Astrocyte (in vitro differentiated cells and primary cell): ENCODE measurements around the gene ABCF3. TPM values are rescaled to one million over a fixed set of nuclear protein-coding genes. Genes with fewer than 3 reads are reported as not detected.

Experiments used
- DNase-seq: peaks from one replicate; pipeline ENCODE4 v3.0.0-alpha.2; 2010; ENCODE audit warnings: low read depth
- FAIRE-seq: peaks from 2 replicates; lab custom pipeline; 2011; peaks lifted over from hg19 to GRCh38; lab: Jason Lieb, UNC
- H2AFZ ChIP-seq: 2 replicates; pipeline ENCODE4 v1.6.0; 2012; ENCODE audit warnings: low read depth, low read length, inconsistent platforms
- H3K27ac ChIP-seq: 2 replicates; pipeline ENCODE4 v1.5.1; 2011; ENCODE audit warnings: low read depth, low read length, inconsistent platforms
- H3K27me3 ChIP-seq: 2 replicates; pipeline ENCODE4 v1.6.0; 2011; ENCODE audit warnings: low read length, inconsistent platforms; ENCODE audit not compliant: insufficient read depth
- H3K36me3 ChIP-seq: 2 replicates; pipeline ENCODE4 v1.5.1; 2011; ENCODE audit warnings: low read length, inconsistent platforms; ENCODE audit not compliant: insufficient read depth
- H3K4me1 ChIP-seq: 2 replicates; pipeline ENCODE4 v1.5.1; 2011; ENCODE audit warnings: low read length, inconsistent platforms; ENCODE audit not compliant: insufficient read depth
- H3K4me2 ChIP-seq: 2 replicates; pipeline ENCODE4 v1.6.0; 2012; ENCODE audit warnings: low read length, inconsistent platforms
- H3K4me3 ChIP-seq: 2 replicates; pipeline ENCODE4 v1.5.1; 2011; ENCODE audit warnings: low read depth, mild to moderate bottlenecking, low read length, inconsistent platforms; ENCODE audit not compliant: insufficient read depth
- H3K79me2 ChIP-seq: 2 replicates; pipeline ENCODE4 v1.6.0; 2012; ENCODE audit warnings: mild to moderate bottlenecking, low read length, inconsistent platforms; ENCODE audit not compliant: insufficient read depth
- H3K9ac ChIP-seq: 2 replicates; pipeline ENCODE4 v1.6.0; 2012; ENCODE audit warnings: mild to moderate bottlenecking, low read length, inconsistent platforms
- H3K9me3 ChIP-seq: 2 replicates; pipeline ENCODE4 v1.5.1; 2012; ENCODE audit warnings: low read depth, mild to moderate bottlenecking, low read length, inconsistent platforms; ENCODE audit not compliant: insufficient read depth
- H4K20me1 ChIP-seq: 2 replicates; pipeline ENCODE4 v1.6.0; 2012; ENCODE audit warnings: low read length, inconsistent platforms; ENCODE audit not compliant: insufficient read depth
- H3K27ac Mint-ChIP-seq: one replicate; pipeline ENCODE4 v1.8.0; 2021; ENCODE audit warnings: mild to moderate bottlenecking, mixed read lengths; ENCODE audit not compliant: unreplicated experiment
- H3K27me3 Mint-ChIP-seq: one replicate; pipeline ENCODE4 v1.8.0; 2021; ENCODE audit warnings: low read depth, mixed read lengths; ENCODE audit not compliant: unreplicated experiment
- H3K36me3 Mint-ChIP-seq: one replicate; pipeline ENCODE4 v1.8.0; 2021; ENCODE audit warnings: low read depth, mixed read lengths; ENCODE audit not compliant: unreplicated experiment
- H3K4me1 Mint-ChIP-seq: one replicate; pipeline ENCODE4 v1.8.0; 2021; ENCODE audit warnings: low read depth, mixed read lengths; ENCODE audit not compliant: unreplicated experiment
- H3K4me3 Mint-ChIP-seq: one replicate; pipeline ENCODE4 v1.8.0; 2021; ENCODE audit warnings: mild to moderate bottlenecking, moderate library complexity, mixed read lengths; ENCODE audit not compliant: unreplicated experiment
- H3K9me3 Mint-ChIP-seq: one replicate; pipeline ENCODE4 v1.8.0; 2021; ENCODE audit warnings: mild to moderate bottlenecking, mixed read lengths; ENCODE audit not compliant: unreplicated experiment
- EZH2 ChIP-seq: IDR thresholded peaks from 2 replicates; pipeline ENCODE4 v1.6.1; 2012; ENCODE audit warnings: mild to moderate bottlenecking, low read length, inconsistent platforms; ENCODE audit not compliant: insufficient read depth
- total RNA-seq: library from RNA; stranded (reverse); gene quantifications from 2 replicates; pipeline ENCODE4 v1.2.1, GENCODE V29; 2021
- TF ChIP-seq, protein P1 (sequence below): IDR thresholded peaks from 2 replicates; pipeline ENCODE4 v1.5.1; 2011; ENCODE audit warnings: low read depth, mild to moderate bottlenecking, inconsistent platforms, low read length, moderate library complexity; ENCODE audit not compliant: insufficient read depth

Gene ABCF3
- total RNA-seq, 1 donor from 2014 or later, result 70.9 TPM

DNA sequence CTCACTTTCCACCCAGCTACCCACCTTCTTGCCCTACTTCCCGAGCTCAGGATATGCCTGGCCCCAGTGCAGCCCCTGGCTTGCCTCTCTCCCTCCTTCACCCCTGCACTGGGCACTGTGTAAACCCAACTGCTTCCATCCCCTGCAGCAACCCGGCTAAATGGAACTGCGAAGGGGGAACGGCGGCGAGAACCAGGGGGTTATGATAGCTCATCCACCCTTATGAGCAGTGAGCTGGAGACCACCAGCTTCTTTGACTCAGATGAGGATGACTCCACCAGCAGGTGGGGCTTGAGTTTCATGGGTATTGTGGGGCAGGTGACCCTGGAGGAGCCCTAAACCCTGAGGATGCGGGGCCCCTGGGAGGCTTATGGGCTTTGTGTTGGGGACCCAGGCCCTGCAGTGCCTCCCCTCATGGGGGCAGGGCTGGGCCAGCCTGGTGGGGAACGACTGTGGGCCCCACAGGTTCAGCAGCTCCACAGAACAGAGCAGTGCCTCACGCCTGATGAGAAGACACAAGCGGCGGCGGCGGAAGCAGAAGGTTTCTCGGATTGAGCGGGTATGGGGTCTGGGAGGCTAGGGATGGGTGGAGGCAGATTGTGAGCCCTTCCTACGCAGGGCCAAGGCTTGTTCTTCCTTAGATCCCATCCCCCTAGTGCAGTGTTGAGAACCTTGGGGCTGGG lies 21.2 kb upstream of the ABCF3 start:
- Histone ChIP-seq H2AFZ (no peak overlapping the region), H3K4me1 (peaks cover 35% of the 10 kb centered on the region), H4K20me1 (peaks cover 86% of the 10 kb centered on the region), H3K4me2 (no peak overlapping the region), H3K27me3 (no peaks in the 10 kb centered on the region), H3K9me3 (no peaks in the 10 kb centered on the region), H3K79me2 (peaks cover 70% of the 10 kb centered on the region), H3K4me3 (no peak overlapping the region), H3K27ac (no peak overlapping the region), H3K36me3 (peaks cover 35% of the 10 kb centered on the region), H3K9ac (no peak overlapping the region)
- Mint-ChIP-seq H3K27me3 (no peaks in the 10 kb centered on the region), H3K9me3 (no peaks in the 10 kb centered on the region), H3K4me3 (no peak overlapping the region), H3K36me3 (peaks cover 37% of the 10 kb centered on the region), H3K4me1 (peaks cover 24% of the 10 kb centered on the region), H3K27ac (peak overlapping the region; percentile 62)
- DNase-seq (no peak), FAIRE-seq (no peak)
- TF ChIP-seq EZH2, result no peak
- TF ChIP-seq, protein P1, sequence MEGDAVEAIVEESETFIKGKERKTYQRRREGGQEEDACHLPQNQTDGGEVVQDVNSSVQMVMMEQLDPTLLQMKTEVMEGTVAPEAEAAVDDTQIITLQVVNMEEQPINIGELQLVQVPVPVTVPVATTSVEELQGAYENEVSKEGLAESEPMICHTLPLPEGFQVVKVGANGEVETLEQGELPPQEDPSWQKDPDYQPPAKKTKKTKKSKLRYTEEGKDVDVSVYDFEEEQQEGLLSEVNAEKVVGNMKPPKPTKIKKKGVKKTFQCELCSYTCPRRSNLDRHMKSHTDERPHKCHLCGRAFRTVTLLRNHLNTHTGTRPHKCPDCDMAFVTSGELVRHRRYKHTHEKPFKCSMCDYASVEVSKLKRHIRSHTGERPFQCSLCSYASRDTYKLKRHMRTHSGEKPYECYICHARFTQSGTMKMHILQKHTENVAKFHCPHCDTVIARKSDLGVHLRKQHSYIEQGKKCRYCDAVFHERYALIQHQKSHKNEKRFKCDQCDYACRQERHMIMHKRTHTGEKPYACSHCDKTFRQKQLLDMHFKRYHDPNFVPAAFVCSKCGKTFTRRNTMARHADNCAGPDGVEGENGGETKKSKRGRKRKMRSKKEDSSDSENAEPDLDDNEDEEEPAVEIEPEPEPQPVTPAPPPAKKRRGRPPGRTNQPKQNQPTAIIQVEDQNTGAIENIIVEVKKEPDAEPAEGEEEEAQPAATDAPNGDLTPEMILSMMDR, result no peak

DNA sequence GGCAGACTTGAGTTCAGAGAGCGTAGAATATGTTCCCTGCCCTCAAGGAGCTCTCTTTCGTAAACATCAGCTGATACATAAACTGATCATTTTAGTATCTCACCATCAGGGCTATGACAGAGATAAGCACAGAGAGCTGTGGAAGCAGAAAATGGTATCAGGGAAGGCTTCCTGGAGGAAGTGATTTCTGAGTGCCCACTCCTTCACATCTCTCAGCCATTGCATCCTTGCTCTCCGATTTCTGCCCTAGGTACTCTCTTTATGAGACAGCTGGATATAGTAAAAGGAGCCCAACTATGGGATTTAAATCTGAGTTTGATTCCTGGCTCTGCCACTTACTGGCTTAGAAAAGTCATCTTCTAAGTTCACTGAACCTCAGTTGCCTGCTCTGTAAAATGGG lies 20.5 kb upstream of the ABCF3 start:
- H3K79me2 ChIP-seq, result peaks cover 64% of the 10 kb centered on the region
- Mint-ChIP-seq H3K4me3 (no peak overlapping the region), H3K27ac (no peak overlapping the region)

More for the DNA sequence above, 20.5 kb upstream of the ABCF3 start:
- Histone ChIP-seq H3K4me3 (no peak overlapping the region), H3K27me3 (no peaks in the 10 kb centered on the region), H3K27ac (no peak overlapping the region), H3K36me3 (peaks cover 35% of the 10 kb centered on the region), H3K4me1 (peaks cover 30% of the 10 kb centered on the region), H3K9ac (no peak overlapping the region), H4K20me1 (peaks cover 80% of the 10 kb centered on the region), H3K9me3 (no peaks in the 10 kb centered on the region), H3K4me2 (no peak overlapping the region), H2AFZ (no peak overlapping the region)
- Mint-ChIP-seq H3K9me3 (no peaks in the 10 kb centered on the region), H3K4me1 (peaks cover 18% of the 10 kb centered on the region), H3K36me3 (peaks cover 37% of the 10 kb centered on the region), H3K27me3 (no peaks in the 10 kb centered on the region)
- TF ChIP-seq, protein P1, result no peak
- no peak for TF ChIP-seq EZH2
- DNase-seq (no peak), FAIRE-seq (no peak)
